IMR-90 (cell line): ENCODE measurements around the gene FMO2. TPM values are rescaled to one million over a fixed set of nuclear protein-coding genes. Genes with fewer than 3 reads are reported as not detected.

Experiments
- ATAC-seq: fragments of 200-7000 bp; cut with Tn5 transposase; 2 replicates; pipeline ENCODE4 v1.9.1; 2020; ENCODE audit warnings: low read depth, mild to moderate bottlenecking, moderate library complexity
- BruUV-seq: library from RNA; stranded (reverse); fragments of 400-500 nt; replicated peaks from 2 replicates; lab custom pipeline; 2021; lab: Mats Ljungman, UMichigan
- CTCF ChIA-PET: fragments of 300-600 bp; formaldehyde crosslinking; extraction: SDS; loops from one replicate; lab custom pipeline; 2021; ENCODE audit warnings: antibody characterized with exemption; lab: Yijun Ruan, JAX
- POLR2A ChIA-PET: fragments of 300-600 bp; sonication (Branson Sonifier 250); formaldehyde crosslinking; loops from one replicate; lab custom pipeline; 2022; ENCODE audit warnings: antibody characterized with exemption; ENCODE audit not compliant: unreplicated experiment; lab: Charles Lee
- DNase-seq: peaks from one replicate; pipeline ENCODE4 v3.0.0; 2013
- H2AFZ ChIP-seq: replicated peaks from 2 replicates; pipeline ENCODE3; 2013; ENCODE audit warnings: low read length, mild to moderate bottlenecking; ENCODE audit not compliant: poor library complexity
- H2AK5ac ChIP-seq: 2 replicates; pipeline ENCODE4 v1.6.1; 2013; ENCODE audit warnings: low read depth, low read length, inconsistent platforms
- H2AK9ac ChIP-seq: replicated peaks from 2 replicates; pipeline ENCODE3; 2013; ENCODE audit warnings: mild to moderate bottlenecking, low read depth, low read length, moderate library complexity; ENCODE audit not compliant: poor library complexity
- H2BK120ac ChIP-seq: 2 replicates; pipeline ENCODE4 v1.6.1; 2013; ENCODE audit warnings: low read depth, low read length, inconsistent platforms
- H2BK15ac ChIP-seq: 3 replicates; pipeline ENCODE4 v1.6.1; 2013; ENCODE audit warnings: low read depth, low read length, inconsistent platforms
- H2BK20ac ChIP-seq: 2 replicates; pipeline ENCODE4 v1.6.1; 2013; ENCODE audit warnings: low read depth, mild to moderate bottlenecking, inconsistent platforms, low read length, moderate library complexity
- H2BK5ac ChIP-seq: 2 replicates; pipeline ENCODE4 v1.6.1; 2013; ENCODE audit warnings: mild to moderate bottlenecking, low read depth, low read length, inconsistent platforms; ENCODE audit not compliant: poor library complexity, severe bottlenecking
- H3K14ac ChIP-seq: replicated peaks from 2 replicates; pipeline ENCODE4 v1.6.1; 2013; ENCODE audit warnings: low read depth, low read length, inconsistent platforms
- H3K18ac ChIP-seq: 2 replicates; pipeline ENCODE4 v1.6.1; 2013; ENCODE audit warnings: low read depth, low read length, control low read depth
- H3K23ac ChIP-seq: 2 replicates; pipeline ENCODE4 v1.6.1; 2013; ENCODE audit warnings: low read depth, low read length, inconsistent platforms
- H3K27ac ChIP-seq: 2 replicates; pipeline ENCODE4 v1.5.1; 2013; ENCODE audit warnings: mild to moderate bottlenecking, control low read depth, low read length; ENCODE audit not compliant: insufficient read depth
- H3K27me3 ChIP-seq: 2 replicates; pipeline ENCODE4 v1.6.1; 2013; ENCODE audit warnings: low read length; ENCODE audit not compliant: control insufficient read depth, insufficient read depth
- H3K36me3 ChIP-seq: 2 replicates; pipeline ENCODE4 v1.6.1; 2013; ENCODE audit warnings: low read length, mixed read lengths; ENCODE audit not compliant: control insufficient read depth, insufficient read depth
- H3K4ac ChIP-seq: 2 replicates; pipeline ENCODE4 v1.6.1; 2013; ENCODE audit warnings: low read depth, low read length, inconsistent platforms
- H3K4me1 ChIP-seq: 2 replicates; pipeline ENCODE4 v1.6.1; 2013; ENCODE audit warnings: low read length, mixed read lengths; ENCODE audit not compliant: control insufficient read depth, insufficient read depth
- H3K4me2 ChIP-seq: 2 replicates; pipeline ENCODE4 v1.6.1; 2013; ENCODE audit warnings: low read depth, mild to moderate bottlenecking, control low read depth, low read length, moderate library complexity
- H3K4me3 ChIP-seq: 2 replicates; pipeline ENCODE4 v1.5.1; 2013; ENCODE audit warnings: low read depth, mild to moderate bottlenecking, control low read depth, low read length, moderate library complexity; ENCODE audit not compliant: insufficient read depth
- H3K56ac ChIP-seq: 2 replicates; pipeline ENCODE4 v1.6.1; 2013; ENCODE audit warnings: low read length, inconsistent platforms; ENCODE audit not compliant: insufficient read depth; ENCODE audit errors: extremely low read depth
- H3K79me1 ChIP-seq, 2 experiments: 2 replicates each; pipeline ENCODE4 v1.6.1; 2013; ENCODE audit warnings: low read length in 2 of 2, inconsistent platforms in 1 of 2, low read depth in 1 of 2
- H3K9ac ChIP-seq: 2 replicates; pipeline ENCODE4 v1.6.1; 2013; ENCODE audit warnings: low read depth, low read length, control low read depth
- H3K9me1 ChIP-seq: 2 replicates; pipeline ENCODE4 v1.6.1; 2013; ENCODE audit warnings: low read length, inconsistent platforms; ENCODE audit not compliant: insufficient read depth
- H3K9me3 ChIP-seq: 2 replicates; pipeline ENCODE4 v1.6.1; 2013; ENCODE audit warnings: low read length; ENCODE audit not compliant: control insufficient read depth, insufficient read depth
- H4K20me1 ChIP-seq: 2 replicates; pipeline ENCODE4 v1.6.1; 2013; ENCODE audit warnings: low read length, inconsistent platforms; ENCODE audit not compliant: insufficient read depth
- H4K5ac ChIP-seq: 2 replicates; pipeline ENCODE4 v1.6.1; 2013; ENCODE audit warnings: mild to moderate bottlenecking, low read depth, low read length, control low read depth
- H4K8ac ChIP-seq, 2 experiments: 2 replicates each; pipeline ENCODE4 v1.6.1; 2013; ENCODE audit warnings: low read depth in 2 of 2, low read length in 2 of 2, control low read depth in 1 of 2, inconsistent platforms in 1 of 2
- H4K91ac ChIP-seq: 2 replicates; pipeline ENCODE4 v1.6.1; 2013; ENCODE audit warnings: low read depth, low read length, inconsistent platforms; ENCODE audit not compliant: insufficient read depth
- BHLHE40 ChIP-seq: fragments of 150-350 bp; IDR thresholded peaks from 2 replicates; pipeline ENCODE4 v1.6.1; 2016; ENCODE audit warnings: mild to moderate bottlenecking, low read depth, low read length
- CEBPB ChIP-seq: IDR thresholded peaks from 2 replicates; pipeline ENCODE4 v1.6.1; 2012; ENCODE audit warnings: low read depth, low read length, improper control_type of control experiment
- CHD1 ChIP-seq: IDR thresholded peaks from 2 replicates; pipeline ENCODE4 v1.6.1; 2012; ENCODE audit warnings: low read depth, low read length, improper control_type of control experiment
- ELK1 ChIP-seq: fragments of 150-350 bp; IDR thresholded peaks from 2 replicates; pipeline ENCODE4 v1.6.1; 2016; ENCODE audit warnings: low read depth, mild to moderate bottlenecking, low read length, moderate library complexity, borderline replicate concordance
- FOS ChIP-seq: fragments of 150-350 bp; IDR thresholded peaks from 2 replicates; pipeline ENCODE4 v1.6.1; 2016; ENCODE audit warnings: low read depth, low read length
- MAFK ChIP-seq: IDR thresholded peaks from 2 replicates; pipeline ENCODE4 v1.6.1; 2012; ENCODE audit warnings: low read depth, low read length, improper control_type of control experiment
- MXI1 ChIP-seq: IDR thresholded peaks from 2 replicates; pipeline ENCODE4 v1.6.1; 2012; ENCODE audit warnings: low read depth, mild to moderate bottlenecking, low read length, moderate library complexity, borderline replicate concordance
- NFE2L2 ChIP-seq: fragments of 150-350 bp; IDR thresholded peaks from 2 replicates; pipeline ENCODE4 v1.6.1; 2016; ENCODE audit warnings: low read depth, mild to moderate bottlenecking, low read length
- POLR2A ChIP-seq: IDR thresholded peaks from 2 replicates; pipeline ENCODE4 v1.6.1; 2012; ENCODE audit warnings: mild to moderate bottlenecking, low read depth, low read length
- RCOR1 ChIP-seq: IDR thresholded peaks from 2 replicates; pipeline ENCODE4 v1.6.1; 2012; ENCODE audit warnings: mild to moderate bottlenecking, low read length, improper control_type of control experiment; ENCODE audit not compliant: insufficient replicate concordance
- RFX5 ChIP-seq: IDR thresholded peaks from 2 replicates; pipeline ENCODE4 v1.8.0; 2012; ENCODE audit warnings: low read depth, mild to moderate bottlenecking, low read length, moderate library complexity
- WGBS, 2 experiments: methylation state at CpG; one replicate each; pipeline versions ENCODE4 v1.1.5 to v1.1.7; 2013; ENCODE audit warnings: missing lambda C conversion rate in 2 of 2; ENCODE audit not compliant: insufficient read length in 1 of 2; ENCODE audit errors: extremely low coverage in 2 of 2; 5-methylcytosine and 5-hydroxymethylcytosine counted together
- dilution Hi-C: fragments of 300-500 bp; cut with HindIII; formaldehyde crosslinking; loops from one replicate; pipeline ENCODE4 v1.14.3; 2018; ENCODE audit warnings: low sequenced_read_pairs; ENCODE audit not compliant: unreplicated experiment
- in situ Hi-C: fragments of 300-500 bp; cut with MboI; formaldehyde crosslinking; loops from 3 replicates; pipeline ENCODE4 v1.14.3; 2019; ENCODE audit warnings: low sequenced_read_pairs, inconsistent platforms, mixed read lengths
- intact Hi-C: fragments of 100-400 bp; cut with micrococcal nuclease; formaldehyde crosslinking; loops from 2 replicates; pipeline ENCODE4 v1.10.0; 2022
- polyA plus RNA-seq, 3 experiments: library from polyadenylated mRNA; depleted of rRNA; stranded (reverse); fragments of >200 nt; gene quantifications; 2 replicates each; pipeline ENCODE4 v1.2.3, GENCODE V29; 2012; ENCODE audit warnings: low replicate concordance in 1 of 3
- total RNA-seq: library from RNA; depleted of rRNA; stranded (reverse); fragments of >200 nt; gene quantifications from 2 replicates; pipeline ENCODE4 v1.2.3, GENCODE V29; 2012

FMO2 gene
- total and polyA plus RNA-seq, 2 of the 4 experiments (the other 2 are of a cell fraction): under 0.01 to 0.05 TPM

GRCh38 chr1:171140401-171140800 is 44.7 kb upstream of the FMO2 start:
- no peak for TF ChIP-seq MAFK
- no peak for TF ChIP-seq POLR2A
- TF ChIP-seq CEBPB: no peak
- no peak for TF ChIP-seq BHLHE40
- no peak for TF ChIP-seq CHD1
- no peak for TF ChIP-seq MXI1
- TF ChIP-seq RFX5: no peak
- no peak for TF ChIP-seq NFE2L2
- TF ChIP-seq RCOR1: no peak
- TF ChIP-seq FOS: no peak
- no peak for TF ChIP-seq ELK1
- WGBS, 2 experiments: no CpG with 5 or more reads among the region's 5 CpGs
- CTCF ChIA-PET: no interaction called here
- Histone ChIP-seq H3K4me3 (no peak overlapping the region), H4K5ac (peak overlapping the region; percentile 92; the same call in 1 of the 2 replicates), H3K9me1 (no peaks in the 10 kb centered on the region; the same call in 1 of the 2 replicates), H3K4me1 (peaks cover 13% of the 10 kb centered on the region), H4K91ac (no peak overlapping the region), H3K56ac (no peak overlapping the region), H3K9me3 (no peaks in the 10 kb centered on the region), H2BK120ac (no peak overlapping the region), H2BK20ac (no peak overlapping the region; the same call in 1 of the 2 replicates), H3K27ac (peak overlapping the region; percentile 88; the same call in 1 of the 2 replicates), H2AK9ac (no peak overlapping the region), H2BK15ac (no peak overlapping the region), H2AFZ (no peak overlapping the region), H3K4ac (no peak overlapping the region), H3K27me3 (no peaks in the 10 kb centered on the region; the same call in 1 of the 2 replicates), H3K9ac (no peak overlapping the region), H3K23ac (no peak overlapping the region), H3K79me1 (no peaks in the 10 kb centered on the region), H2BK5ac (no peak overlapping the region), H3K4me2 (no peak overlapping the region), H2AK5ac (peak overlapping the region; percentile 26; the same call in 1 of the 2 replicates), H4K20me1 (no peaks in the 10 kb centered on the region), H3K36me3 (no peaks in the 10 kb centered on the region), H4K8ac (no peak overlapping the region), H3K18ac (peak overlapping the region; percentile 93; the same call in 1 of the 2 replicates), H3K14ac (no peak overlapping the region)
- no TSS peak for BruUV-seq
- dilution Hi-C loops (no loop called here), intact Hi-C loops (loop anchor here (5.0 kb wide), 1 partner anchor 172 kb away; the partner anchor contains the start of gene FMO4), in situ Hi-C loops (no loop called here)
- ATAC-seq: no peak
- POLR2A ChIA-PET: no interaction called here
- no peak for DNase-seq
